ENCODE results near the gene DDX5. TPM values are rescaled to one million over a fixed set of nuclear protein-coding genes. Genes with fewer than 3 reads are reported as not detected.
"Not testable (repeated sequence)": the region's sequence is repeated elsewhere in the genome, so short reads cannot be mapped to it uniquely, and the experiment has no call there.

DDX5 gene
- total RNA-seq, 1 donor from 2014 or later = 1,273 TPM

GRCh38 chr17:64496348-64496785, 9.7 kb downstream of the DDX5 start:
- Mint-ChIP-seq H3K27ac (ENCODE audit: unreplicated experiment) (peak overlapping the region; percentile 93), H3K27me3 (ENCODE audit: unreplicated experiment) (peaks cover 4% of the 10 kb centered on the region), H3K9me3 (ENCODE audit: unreplicated experiment) (peaks cover 10% of the 10 kb centered on the region), H3K4me1 (ENCODE audit: low read depth, unreplicated experiment) (peaks cover 26% of the 10 kb centered on the region), H3K36me3 (ENCODE audit: unreplicated experiment) (no peaks in the 10 kb centered on the region), H3K4me3 (ENCODE audit: unreplicated experiment) (peak overlapping the region; percentile 100)
- DNase-seq = no peak
- no peak for TF ChIP-seq CTCF (IDR thresholded peaks at IDR 0.05; ENCODE audit: partially characterized antibody, unreplicated experiment)

GRCh38 chr17:64495300-64495699, 10.8 kb downstream of the DDX5 start:
- peaks cover 24% of the 10 kb centered on the region for H3K4me1 Mint-ChIP-seq (ENCODE audit: low read depth, unreplicated experiment)
- not testable (repeated sequence) for H3K36me3 Mint-ChIP-seq (ENCODE audit: unreplicated experiment); H3K4me3 Mint-ChIP-seq (ENCODE audit: unreplicated experiment); DNase-seq; H3K9me3 Mint-ChIP-seq (ENCODE audit: unreplicated experiment); H3K27me3 Mint-ChIP-seq (ENCODE audit: unreplicated experiment); H3K27ac Mint-ChIP-seq (ENCODE audit: unreplicated experiment)

- Mint-ChIP-seq H3K4me1 (ENCODE audit: low read depth, unreplicated experiment) (peaks cover 18% of the 10 kb centered on the region), H3K27ac (ENCODE audit: unreplicated experiment) (no peak overlapping the region), H3K36me3 (ENCODE audit: unreplicated experiment) (peaks cover 5% of the 10 kb centered on the region), H3K27me3 (ENCODE audit: unreplicated experiment) (peaks cover 2% of the 10 kb centered on the region), H3K4me3 (ENCODE audit: unreplicated experiment) (no peak overlapping the region), H3K9me3 (ENCODE audit: unreplicated experiment) (peaks cover 9% of the 10 kb centered on the region)
- TF ChIP-seq CTCF (IDR thresholded peaks at IDR 0.05; ENCODE audit: partially characterized antibody, unreplicated experiment) = no peak
- no peak for DNase-seq
Observed at GRCh38 chr17:64494121-64494520, 12.0 kb downstream of the DDX5 start.

GRCh38 chr17:64492481-64493109, 13.5 kb downstream of the DDX5 start:
- H3K9me3 Mint-ChIP-seq (ENCODE audit: unreplicated experiment) = peaks cover 9% of the 10 kb centered on the region

GRCh38 chr17:64491994-64492393, 14.1 kb downstream of the DDX5 start:
- no peak for DNase-seq
- Mint-ChIP-seq H3K36me3 (ENCODE audit: unreplicated experiment) (peaks cover 5% of the 10 kb centered on the region), H3K27me3 (ENCODE audit: unreplicated experiment) (peaks cover 2% of the 10 kb centered on the region), H3K4me3 (ENCODE audit: unreplicated experiment) (no peak overlapping the region), H3K4me1 (ENCODE audit: low read depth, unreplicated experiment) (peaks cover 7% of the 10 kb centered on the region), H3K27ac (ENCODE audit: unreplicated experiment) (no peak overlapping the region), H3K9me3 (ENCODE audit: unreplicated experiment) (peaks cover 6% of the 10 kb centered on the region)
- TF ChIP-seq CTCF (IDR thresholded peaks at IDR 0.05; ENCODE audit: partially characterized antibody, unreplicated experiment) = no peak

More at GRCh38 chr17:64492481-64493109, 13.5 kb downstream of the DDX5 start:
- no peak overlapping the region for H3K4me3 Mint-ChIP-seq (ENCODE audit: unreplicated experiment)
- peaks cover 5% of the 10 kb centered on the region for H3K36me3 Mint-ChIP-seq (ENCODE audit: unreplicated experiment)
- peaks cover 7% of the 10 kb centered on the region for H3K4me1 Mint-ChIP-seq (ENCODE audit: low read depth, unreplicated experiment)
- peak; percentile 86 for TF ChIP-seq CTCF (IDR thresholded peaks at IDR 0.05; ENCODE audit: partially characterized antibody, unreplicated experiment)
- H3K27ac Mint-ChIP-seq (ENCODE audit: unreplicated experiment) = no peak overlapping the region
- DNase-seq = no peak
- H3K27me3 Mint-ChIP-seq (ENCODE audit: unreplicated experiment) = peaks cover 2% of the 10 kb centered on the region
